Progenitor cell of endocrine pancreas (in vitro differentiated cells): ENCODE data around the gene SFRP5. TPM values are rescaled to one million over a fixed set of nuclear protein-coding genes. Genes with fewer than 3 reads are reported as not detected.

Experiments
- DNase-seq: peaks from one replicate; pipeline ENCODE4 v3.0.0; 2021; ENCODE audit warnings: low spot score; ENCODE audit not compliant: unreplicated experiment
- H3K27ac Mint-ChIP-seq: 2 replicates; pipeline ENCODE4 v1.8.0; 2021; ENCODE audit warnings: mild to moderate bottlenecking, moderate library complexity, mixed read lengths
- H3K27me3 Mint-ChIP-seq: 2 replicates; pipeline ENCODE4 v1.8.0; 2021; ENCODE audit warnings: mixed read lengths
- H3K36me3 Mint-ChIP-seq: 2 replicates; pipeline ENCODE4 v1.8.0; 2022; ENCODE audit warnings: mixed read lengths; ENCODE audit not compliant: insufficient read depth
- H3K4me1 Mint-ChIP-seq: 2 replicates; pipeline ENCODE4 v1.8.0; 2021; ENCODE audit warnings: low read depth, mixed read lengths
- H3K4me3 Mint-ChIP-seq: 2 replicates; pipeline ENCODE4 v1.8.0; 2021; ENCODE audit warnings: low read depth, mild to moderate bottlenecking, moderate library complexity, mixed read lengths
- H3K9me3 Mint-ChIP-seq: 2 replicates; pipeline ENCODE4 v1.8.0; 2021; ENCODE audit warnings: low read depth, mixed read lengths
- CTCF ChIP-seq: fragments of 200-600 bp; sonication (generic); IDR thresholded peaks from one replicate; pipeline ENCODE4 v1.5.0; 2021; ENCODE audit warnings: antibody characterized with exemption, mild to moderate bottlenecking; ENCODE audit not compliant: unreplicated experiment
- total RNA-seq: library from RNA; stranded (reverse); gene quantifications from 2 replicates; pipeline ENCODE4 v1.2.1, GENCODE V29; 2021

The SFRP5 gene
- total RNA-seq, 1 donor from 2014 or later: 81.0 TPM

GRCh38 chr10:97740613-97741012, 31.2 kb downstream of the SFRP5 start:
- DNase-seq: no peak
- H3K27ac Mint-ChIP-seq: peak overlapping the region; percentile 15
- H3K9me3 Mint-ChIP-seq: peaks cover 6% of the 10 kb centered on the region
- H3K36me3 Mint-ChIP-seq: peaks cover 20% of the 10 kb centered on the region
- H3K27me3 Mint-ChIP-seq: peaks cover 7% of the 10 kb centered on the region
- peaks cover 12% of the 10 kb centered on the region for H3K4me1 Mint-ChIP-seq
- no peak for TF ChIP-seq CTCF
- no peak overlapping the region for H3K4me3 Mint-ChIP-seq

DNA sequence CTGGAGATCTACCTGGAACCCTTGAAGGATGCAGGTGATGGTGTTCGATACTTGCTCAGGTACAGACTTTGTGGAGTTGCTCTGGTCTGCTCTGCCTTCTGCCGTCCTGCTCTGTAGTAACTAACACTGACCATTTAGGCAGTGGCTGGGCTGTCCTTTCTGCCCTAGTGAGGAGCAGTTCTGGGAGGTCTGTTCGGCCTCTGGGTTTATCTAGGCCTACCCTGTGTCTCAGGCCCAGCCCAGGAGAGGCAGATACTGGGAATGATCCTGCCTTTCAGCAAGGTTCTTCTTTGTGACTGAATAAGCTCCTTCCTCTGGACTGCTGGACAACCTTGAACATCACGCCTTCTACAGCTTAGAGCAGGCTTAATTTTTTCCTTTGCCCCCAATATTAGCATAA, 33.2 kb downstream of the SFRP5 start:
- H3K36me3 Mint-ChIP-seq: peaks cover 13% of the 10 kb centered on the region
- peak overlapping the region; percentile 88 for H3K4me3 Mint-ChIP-seq
- peaks cover 12% of the 10 kb centered on the region for H3K4me1 Mint-ChIP-seq
- H3K9me3 Mint-ChIP-seq: peaks cover 7% of the 10 kb centered on the region
- H3K27me3 Mint-ChIP-seq: peaks cover 19% of the 10 kb centered on the region
- no peak for DNase-seq
- no peak overlapping the region for H3K27ac Mint-ChIP-seq
- TF ChIP-seq CTCF: no peak

- H3K27me3 Mint-ChIP-seq: peaks cover 19% of the 10 kb centered on the region
- TF ChIP-seq CTCF: no peak
- peaks cover 7% of the 10 kb centered on the region for H3K9me3 Mint-ChIP-seq
- DNase-seq: no peak
- H3K4me1 Mint-ChIP-seq: peaks cover 12% of the 10 kb centered on the region
- H3K27ac Mint-ChIP-seq: peak overlapping the region; percentile 35
- peaks cover 9% of the 10 kb centered on the region for H3K36me3 Mint-ChIP-seq
- peak overlapping the region; percentile 88 for H3K4me3 Mint-ChIP-seq
Observed at GRCh38 chr10:97737770-97738265, 34.0 kb downstream of the SFRP5 start.

DNA sequence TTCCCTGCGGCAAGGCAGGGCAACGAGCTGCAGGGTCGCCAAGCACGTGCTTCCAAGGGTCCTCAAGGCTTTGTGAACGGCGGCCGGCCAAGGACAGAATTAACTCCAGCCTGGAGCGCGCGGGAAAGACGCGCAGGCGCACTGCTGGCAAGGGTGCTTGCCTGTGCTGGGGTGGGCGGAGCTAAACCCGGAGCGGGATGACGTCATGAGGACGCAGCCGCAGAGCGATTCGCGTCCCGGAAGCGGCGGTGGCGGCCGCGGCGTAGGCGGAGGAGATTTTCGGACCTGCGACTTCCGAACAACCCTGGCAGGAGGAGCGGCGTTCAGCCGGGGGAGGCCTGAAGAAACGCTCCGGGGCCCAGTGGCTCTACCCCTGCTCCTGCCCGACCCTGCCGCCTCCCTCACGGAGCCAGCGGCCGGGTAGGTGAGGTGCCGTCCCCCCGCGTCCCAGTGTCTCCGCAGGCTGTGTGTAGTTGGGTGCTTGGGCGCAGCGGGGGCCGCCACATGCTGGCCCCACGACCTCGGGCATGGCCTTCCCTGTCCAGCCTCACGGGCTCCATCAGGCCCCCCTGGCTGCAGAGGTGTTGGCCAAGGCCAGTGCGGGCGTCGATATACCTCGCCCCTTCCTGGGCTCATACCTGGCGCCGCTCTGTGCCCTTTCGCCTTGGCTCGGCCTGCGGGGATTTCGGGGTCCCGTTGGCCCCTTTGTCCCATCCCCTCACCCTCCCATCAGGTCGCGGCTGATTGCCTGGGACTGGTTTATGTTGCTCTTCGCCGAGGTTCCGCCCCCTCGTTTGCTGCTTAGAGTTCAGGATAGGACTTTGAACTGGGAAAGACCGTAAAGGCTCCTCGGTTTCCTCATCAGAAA, 34.7 kb downstream of the SFRP5 start, which contains the start of gene ZFYVE27:
TSS of gene ZFYVE27 (plus strand) at position 227 of the 868 bp plus-strand sequence. CDS start 1,350 bp downstream, outside the sequence.
- DNase-seq: peak; percentile 96
- peak within 1 kb of the TSS; percentile 88 for H3K4me3 Mint-ChIP-seq
- TF ChIP-seq CTCF: peak; percentile 20
- peaks cover 7% of the 10 kb centered on the region for H3K9me3 Mint-ChIP-seq
- peaks cover 12% of the 10 kb centered on the region for H3K4me1 Mint-ChIP-seq
- H3K27ac Mint-ChIP-seq: peak within 1 kb of the TSS; percentile 99
- peaks cover 9% of the 10 kb centered on the region for H3K36me3 Mint-ChIP-seq
- peaks cover 19% of the 10 kb centered on the region for H3K27me3 Mint-ChIP-seq

- Mint-ChIP-seq H3K9me3 (peaks cover 7% of the 10 kb centered on the region), H3K36me3 (peaks cover 9% of the 10 kb centered on the region), H3K4me3 (peak overlapping the region; percentile 88), H3K27ac (no peak overlapping the region), H3K4me1 (peaks cover 12% of the 10 kb centered on the region), H3K27me3 (peaks cover 21% of the 10 kb centered on the region)
- TF ChIP-seq CTCF: no peak
- DNase-seq: no peak
Observed at GRCh38 chr10:97736403-97736901, 35.3 kb downstream of the SFRP5 start.
